ENCODE results near the gene PPM1L. TPM values are rescaled to one million over a fixed set of nuclear protein-coding genes. Genes with fewer than 3 reads are reported as not detected.

Gene PPM1L
- total and polyA plus RNA-seq, 2 of the 13 experiments (the other 11 are each of a cell fraction or from before 2014, with no cell fraction given): 0.22 to 1.4 TPM

DNA sequence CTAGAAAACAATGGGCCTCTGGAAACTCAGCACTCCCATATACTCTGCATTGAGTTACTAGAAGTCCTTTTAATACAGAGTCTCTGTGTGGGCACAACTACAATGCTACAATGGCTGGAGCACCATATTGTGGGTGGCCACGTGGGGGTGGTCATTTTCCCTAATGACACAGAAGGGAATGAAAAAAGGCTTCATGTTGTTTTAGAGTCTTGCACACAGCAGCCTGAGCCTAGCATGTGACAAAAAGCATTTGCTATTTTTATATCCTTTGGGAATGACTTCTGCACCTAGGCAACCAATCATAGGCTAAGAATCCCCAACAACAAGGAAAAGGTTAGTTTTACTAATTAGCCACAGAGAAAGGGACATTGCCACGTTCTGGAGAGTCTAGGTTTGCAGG is 120.6 kb downstream of the PPM1L start (continued):
- TF ChIP-seq, protein P1, sequence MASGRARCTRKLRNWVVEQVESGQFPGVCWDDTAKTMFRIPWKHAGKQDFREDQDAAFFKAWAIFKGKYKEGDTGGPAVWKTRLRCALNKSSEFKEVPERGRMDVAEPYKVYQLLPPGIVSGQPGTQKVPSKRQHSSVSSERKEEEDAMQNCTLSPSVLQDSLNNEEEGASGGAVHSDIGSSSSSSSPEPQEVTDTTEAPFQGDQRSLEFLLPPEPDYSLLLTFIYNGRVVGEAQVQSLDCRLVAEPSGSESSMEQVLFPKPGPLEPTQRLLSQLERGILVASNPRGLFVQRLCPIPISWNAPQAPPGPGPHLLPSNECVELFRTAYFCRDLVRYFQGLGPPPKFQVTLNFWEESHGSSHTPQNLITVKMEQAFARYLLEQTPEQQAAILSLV (CRISPR knock-in tag; IDR thresholded peaks at IDR 0.05; ENCODE audit: borderline replicate concordance): no peak
- TF ChIP-seq HIVEP1 (CRISPR knock-in tag; IDR thresholded peaks at IDR 0.05): no peak
- TF ChIP-seq, protein P2, sequence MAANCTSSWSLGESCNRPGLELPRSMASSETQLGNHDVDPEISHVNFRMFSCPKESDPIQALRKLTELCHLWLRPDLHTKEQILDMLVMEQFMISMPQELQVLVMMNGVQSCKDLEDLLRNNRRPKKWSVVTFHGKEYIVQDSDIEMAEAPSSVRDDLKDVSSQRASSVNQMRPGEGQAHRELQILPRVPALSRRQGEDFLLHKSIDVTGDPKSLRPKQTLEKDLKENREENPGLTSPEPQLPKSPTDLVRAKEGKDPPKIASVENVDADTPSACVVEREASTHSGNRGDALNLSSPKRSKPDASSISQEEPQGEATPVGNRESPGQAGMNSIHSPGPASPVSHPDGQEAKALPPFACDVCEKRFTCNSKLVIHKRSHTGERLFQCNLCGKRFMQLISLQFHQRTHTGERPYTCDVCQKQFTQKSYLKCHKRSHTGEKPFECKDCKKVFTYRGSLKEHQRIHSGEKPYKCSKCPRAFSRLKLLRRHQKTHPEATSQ (CRISPR knock-in tag; IDR thresholded peaks at IDR 0.05; ENCODE audit: borderline replicate concordance): no peak
- TF ChIP-seq ZNF501 (CRISPR knock-in tag; IDR thresholded peaks at IDR 0.05): no peak

DNA sequence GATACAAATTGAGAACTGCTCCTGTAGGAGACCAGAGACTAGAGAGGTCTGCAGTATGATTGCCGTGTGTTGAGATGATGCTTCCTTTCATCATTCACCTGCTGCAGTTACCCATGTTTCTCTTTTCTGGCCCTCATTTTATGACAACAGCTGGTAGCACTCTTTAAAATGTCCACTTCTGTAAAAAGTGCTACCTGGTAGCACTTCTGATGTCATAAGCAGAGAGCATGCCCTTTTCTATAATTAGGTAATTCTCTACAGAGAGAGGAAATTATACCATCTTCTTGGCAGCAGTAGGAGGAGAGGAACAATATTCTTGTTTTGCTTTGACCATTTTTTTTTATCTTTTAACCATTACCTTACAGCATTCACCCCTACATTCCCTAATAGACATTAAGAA is 123.8 kb downstream of the PPM1L start:
- in situ Hi-C loops (cut with HindIII; ENCODE audit: extremely low pct_ligation_motif_present, low pct_unique_long_range_greater_than_20kb) (no loop called here), intact Hi-C loops (cut with micrococcal nuclease; ENCODE audit: unreplicated experiment) (no loop called here)
- DNase-seq (ENCODE audit: low spot score): no peak
- H3K79me2 ChIP-seq (ENCODE audit: insufficient read depth, low read length): no peaks in the 10 kb centered on the region
- H3K9me3 ChIP-seq (ENCODE audit: low read length): no peaks in the 10 kb centered on the region
- H3K27ac ChIP-seq (ENCODE audit: extremely low read length, insufficient read depth, low read length): no peak overlapping the region
- H3K27me3 ChIP-seq (ENCODE audit: control insufficient read depth in 1 of 2, insufficient read depth in 2 of 2, low read length in 2 of 2): no peaks in the 10 kb centered on the region
- 22% methylated on average over 1 of the region's 1 CpG for WGBS (ENCODE audit: low lambda C conversion rate)
- H3K4me2 ChIP-seq (ENCODE audit: low read depth, low read length): no peak overlapping the region
- ChIA-PET POLR2A (no interaction called here), CTCF (ENCODE audit: low intra/inter-chr PET ratio, low total read pairs) (no interaction called here)
- ATAC-seq: no peak
- no peak overlapping the region for H3K4me3 ChIP-seq (replicated peaks in 1 of 3; ENCODE audit: insufficient read depth in 1 of 3, low read depth in 2 of 3, low read length in 3 of 3)
- BruUV-seq (replicated peaks): no TSS peak
- no peak overlapping the region for H2AFZ ChIP-seq (ENCODE audit: low read length)
- H4K20me1 ChIP-seq (ENCODE audit: insufficient read depth, low read length): no peaks in the 10 kb centered on the region
- FAIRE-seq: no peak
- H3K36me3 ChIP-seq (replicated peaks in 1 of 2; ENCODE audit: control insufficient read depth in 1 of 2, insufficient read depth in 2 of 2, low read length in 2 of 2): no peaks in the 10 kb centered on the region
- TF ChIP-seq ZNF446 (CRISPR knock-in tag; IDR thresholded peaks at IDR 0.05): no peak
- no peaks in the 10 kb centered on the region for H3K4me1 ChIP-seq (ENCODE audit: insufficient read depth, low read length)
- H3K9ac ChIP-seq (ENCODE audit: insufficient read depth, low read depth, low read length): no peak overlapping the region

Measured in HepG2 (cell line).